ENCODE data around the gene LLCFC1. TPM values are rescaled to one million over a fixed set of nuclear protein-coding genes. Genes with fewer than 3 reads are reported as not detected.

Gene LLCFC1
- total RNA-seq, 1 experiment from 2014 or later: not detected

DNA sequence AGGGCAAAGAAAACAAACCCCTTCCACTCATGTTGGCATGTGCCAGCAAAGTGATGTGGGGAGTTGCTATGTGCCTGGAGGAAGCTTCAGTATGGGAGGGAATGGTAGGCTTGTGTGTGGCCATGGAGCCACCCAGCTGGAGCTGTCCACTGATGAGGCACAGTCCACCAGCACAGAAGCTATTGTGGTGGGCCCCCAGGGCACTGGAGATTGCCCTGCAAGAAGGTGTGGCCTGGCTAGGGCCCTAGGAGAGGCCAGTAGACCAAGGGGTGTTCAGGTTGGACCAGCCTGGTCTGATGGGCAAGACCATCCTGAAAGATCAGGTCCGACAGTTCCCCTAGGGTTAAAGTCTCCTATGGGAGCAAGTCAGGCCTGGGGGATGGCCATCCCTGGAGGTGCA lies 45.0 kb downstream of the LLCFC1 start:
- no peak for DNase-seq (ENCODE audit: low read depth)

Other genes starting within 250 kb of the LLCFC1 start
- gene PRSS1, start 190.0 kb upstream of the LLCFC1 start, total RNA-seq (2014; rRNA removed): not detected in 2 replicates
- gene PRSS2, start 168.5 kb upstream of the LLCFC1 start, total RNA-seq (2014; rRNA removed): not detected in 2 replicates
- 0.32 and 0.69 TPM in 2 replicates for gene EPHB6, start 84.4 kb upstream of the LLCFC1 start, total RNA-seq (2014; rRNA removed)
- gene TRPV6, start 53.7 kb upstream of the LLCFC1 start, total RNA-seq (2014; rRNA removed): not detected in 2 replicates
- gene TRPV5, start 5.7 kb upstream of the LLCFC1 start, total RNA-seq (2014; rRNA removed): not detected in 2 replicates
- 0.23 TPM in 1 of 2 replicates, not detected in the other for gene KEL, start 22.9 kb downstream of the LLCFC1 start, total RNA-seq (2014; rRNA removed)
- not detected in 2 replicates for gene OR9A2, start 87.6 kb downstream of the LLCFC1 start, total RNA-seq (2014; rRNA removed)
- not detected in 2 replicates for gene OR6V1, start 112.9 kb downstream of the LLCFC1 start, total RNA-seq (2014; rRNA removed)
- gene PIP, start 192.6 kb downstream of the LLCFC1 start, total RNA-seq (2014; rRNA removed): 0.69 TPM in 1 of 2 replicates, not detected in the other
- gene TAS2R39, start 243.9 kb downstream of the LLCFC1 start, total RNA-seq (2014; rRNA removed): not detected in 2 replicates

All from LHCN-M2 (cell line).